Muscle of back (tissue), 11 donors: ENCODE results near the gene TRERF1. TPM values are rescaled to one million over a fixed set of nuclear protein-coding genes. Genes with fewer than 3 reads are reported as not detected.

Experiments
- DNase-seq, 3 donors: peaks; one replicate each; pipeline versions ENCODE4 v3.0.0 to v3.0.0-alpha.2; 2013
- polyA plus RNA-seq, 10 donors: library from polyadenylated mRNA; unstranded; fragments of 120-200 nt; gene quantifications; one replicate each; pipeline ENCODE4 v1.2.1, GENCODE V29; 2013; ENCODE audit not compliant: insufficient read length in 10 of 10

TRERF1 gene
- polyA plus RNA-seq, 10 donors = 7.1 to 12.6 (median 8.7) TPM

DNA sequence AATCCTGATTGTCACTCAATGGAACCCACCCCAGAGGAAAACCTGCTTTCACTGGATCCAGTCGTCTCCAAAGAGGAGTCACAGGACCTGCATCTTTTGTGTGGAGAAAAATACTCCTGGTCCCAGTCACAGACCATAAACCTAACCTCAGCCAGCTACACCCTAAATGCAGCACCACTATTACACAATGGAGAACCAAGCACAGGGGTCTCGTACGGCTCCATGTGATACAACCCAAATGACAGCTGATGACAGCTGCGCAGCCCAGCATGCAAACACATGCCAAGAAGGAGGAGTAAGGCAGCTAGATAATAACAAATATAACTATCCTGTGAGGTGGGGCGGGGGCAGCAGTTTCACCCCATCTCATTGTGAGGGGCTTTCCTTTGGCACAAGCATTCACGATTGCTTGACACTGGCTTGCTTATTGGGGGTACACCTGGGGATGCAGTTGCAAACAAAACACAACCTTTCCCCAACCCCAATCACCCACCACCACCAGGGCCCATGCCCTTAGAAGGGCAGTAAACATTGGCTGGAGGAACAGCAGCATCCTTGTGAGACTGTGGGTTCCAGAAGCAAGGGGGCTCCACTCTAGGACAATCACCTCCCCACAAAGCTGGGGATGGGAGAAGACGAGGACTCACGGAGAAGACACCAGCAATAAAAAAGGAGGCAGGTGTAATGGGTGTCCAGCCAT lies 51.5 kb downstream of the TRERF1 start:
- DNase-seq = peak in 2 of 3 donors; percentile 13 to 32

- no peak for DNase-seq
Measured at GRCh38 chr6:42396720-42397119, 55.0 kb downstream of the TRERF1 start.

GRCh38 chr6:42394881-42395620 lies 56.7 kb downstream of the TRERF1 start:
- no peak for DNase-seq

- no peak for DNase-seq
Measured at GRCh38 chr6:42394151-42394550, 57.6 kb downstream of the TRERF1 start.

GRCh38 chr6:42393339-42393738 lies 58.4 kb downstream of the TRERF1 start:
- DNase-seq = no peak

- no peak for DNase-seq
Measured at GRCh38 chr6:42392833-42393232, 58.9 kb downstream of the TRERF1 start.

DNA sequence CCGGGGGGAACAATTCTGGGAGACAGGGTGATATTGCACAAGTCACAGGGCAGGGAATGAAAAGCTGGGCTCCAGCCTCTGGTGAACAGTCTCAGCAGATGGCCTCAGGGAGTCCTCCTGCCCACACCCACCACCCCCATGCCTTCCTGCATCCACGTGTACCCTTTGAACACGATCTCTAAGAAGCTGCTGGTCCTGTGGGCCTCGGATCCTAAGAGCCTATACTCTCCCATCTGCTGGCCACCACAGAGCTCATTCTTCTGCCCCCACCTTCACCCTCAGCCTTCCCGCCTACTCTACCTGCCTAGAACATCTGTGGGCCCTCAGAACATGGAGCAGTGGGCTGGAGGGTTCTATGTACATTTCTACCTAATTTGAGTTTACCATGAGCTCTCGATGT lies 60.3 kb downstream of the TRERF1 start:
- no peak for DNase-seq

DNA sequence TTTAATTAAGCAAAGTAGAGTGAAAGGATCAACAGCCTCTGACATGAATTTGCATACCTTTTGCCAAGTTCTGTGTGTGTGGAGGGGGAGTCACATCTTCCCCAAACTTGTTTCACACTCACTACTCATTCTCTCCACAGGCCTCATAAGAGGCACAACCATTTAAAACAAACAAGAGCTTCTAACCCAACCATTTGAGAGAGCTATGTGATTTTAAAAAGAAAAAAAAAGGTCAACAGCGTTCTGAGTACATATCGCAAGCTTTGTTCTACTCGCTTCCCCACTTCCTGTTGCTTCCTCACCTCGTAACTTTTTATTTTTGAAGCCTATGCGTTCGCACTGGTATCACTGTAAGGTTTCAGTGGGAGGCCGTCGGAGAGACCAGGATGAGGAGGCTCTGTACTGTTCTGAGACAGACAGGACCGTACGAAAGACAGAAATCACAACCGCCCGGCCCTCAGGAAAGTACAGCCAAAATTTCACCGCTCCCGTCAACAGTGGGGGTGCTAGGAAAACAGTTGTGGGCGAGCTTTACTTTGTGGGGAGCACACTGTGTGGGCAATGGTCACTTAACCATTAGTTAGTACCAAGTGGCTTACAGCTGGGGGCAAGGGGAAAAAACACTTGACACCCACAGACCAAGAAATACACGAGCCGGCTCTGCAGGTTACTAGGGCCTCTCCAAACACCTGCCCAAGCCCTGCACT lies 61.3 kb downstream of the TRERF1 start:
- DNase-seq = no peak

DNA sequence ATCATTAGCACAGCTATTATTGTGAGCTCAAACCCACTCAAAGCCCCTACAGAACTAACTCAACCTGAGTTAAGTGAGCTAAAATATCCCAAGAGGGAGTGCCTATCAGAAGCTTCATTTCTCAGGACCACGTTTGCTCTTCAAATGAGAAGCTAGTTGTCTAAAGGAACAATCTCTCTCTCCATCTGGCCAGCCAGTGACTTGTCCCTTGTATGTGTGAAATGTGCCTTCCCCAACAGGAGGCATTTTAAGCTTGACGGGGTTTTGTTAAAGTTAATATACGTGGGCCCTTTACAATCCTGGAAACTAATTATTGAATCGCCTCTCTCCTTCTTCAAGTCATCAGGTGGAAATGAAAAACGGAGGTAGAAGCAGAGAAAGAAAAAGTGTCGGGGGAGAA lies 62.0 kb downstream of the TRERF1 start:
- no peak for DNase-seq

DNA sequence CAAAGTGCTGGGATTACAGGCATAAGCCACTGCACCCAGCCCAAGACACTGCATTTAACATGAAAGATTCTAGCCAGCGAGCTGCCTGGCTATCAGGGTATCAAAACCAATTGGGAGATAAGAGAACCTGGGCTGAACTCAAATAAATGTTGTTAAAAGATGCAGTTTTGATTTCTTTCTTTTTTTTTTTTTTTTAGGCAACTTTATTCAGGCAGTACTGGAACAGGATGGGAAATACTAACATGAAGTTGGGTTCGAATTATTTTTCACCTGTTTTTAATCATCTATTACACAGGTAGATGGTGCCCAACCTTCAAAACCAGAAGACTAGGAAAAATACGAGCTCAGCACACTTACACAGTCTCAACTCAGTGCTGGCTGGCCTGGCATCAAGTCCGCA lies 63.7 kb downstream of the TRERF1 start:
- no peak for DNase-seq

DNA sequence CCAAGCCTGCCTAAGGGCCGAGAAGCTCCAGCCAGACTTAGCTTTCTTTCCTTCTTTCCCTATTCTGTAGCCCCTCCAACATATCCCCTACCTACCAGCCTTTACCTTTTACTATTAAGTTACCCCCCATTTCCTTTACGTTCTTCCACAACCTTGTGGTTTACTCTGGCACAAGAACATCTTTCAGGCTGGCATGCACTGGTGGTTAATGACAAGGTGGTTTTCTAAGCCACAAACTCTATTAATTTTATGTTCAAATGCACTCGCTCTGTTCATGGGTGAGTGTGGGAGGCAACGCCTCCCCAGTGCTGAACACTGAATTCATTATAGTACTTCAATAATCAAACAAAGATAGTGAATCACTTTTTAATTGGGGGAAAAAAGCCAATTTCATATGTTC lies 64.4 kb downstream of the TRERF1 start:
- no peak for DNase-seq

DNA sequence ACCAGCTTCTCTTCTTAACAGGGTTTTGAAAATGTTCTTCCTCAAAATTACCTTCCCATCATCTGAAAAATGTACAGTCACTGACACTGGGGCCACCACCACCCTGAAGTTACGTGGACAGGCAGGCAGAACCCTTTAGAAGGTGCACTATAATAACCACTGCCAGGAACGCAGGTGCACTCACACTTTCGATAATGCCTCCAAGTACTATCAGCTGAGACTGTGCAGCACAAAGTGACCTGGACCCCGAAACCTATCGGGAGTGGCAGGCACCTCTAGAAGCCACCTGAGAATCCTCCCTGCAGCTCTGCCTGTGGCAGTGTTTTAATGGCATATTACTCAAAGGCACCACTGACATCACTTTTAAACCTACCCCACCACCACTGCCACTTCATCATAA lies 66.4 kb downstream of the TRERF1 start:
- DNase-seq = no peak

DNA sequence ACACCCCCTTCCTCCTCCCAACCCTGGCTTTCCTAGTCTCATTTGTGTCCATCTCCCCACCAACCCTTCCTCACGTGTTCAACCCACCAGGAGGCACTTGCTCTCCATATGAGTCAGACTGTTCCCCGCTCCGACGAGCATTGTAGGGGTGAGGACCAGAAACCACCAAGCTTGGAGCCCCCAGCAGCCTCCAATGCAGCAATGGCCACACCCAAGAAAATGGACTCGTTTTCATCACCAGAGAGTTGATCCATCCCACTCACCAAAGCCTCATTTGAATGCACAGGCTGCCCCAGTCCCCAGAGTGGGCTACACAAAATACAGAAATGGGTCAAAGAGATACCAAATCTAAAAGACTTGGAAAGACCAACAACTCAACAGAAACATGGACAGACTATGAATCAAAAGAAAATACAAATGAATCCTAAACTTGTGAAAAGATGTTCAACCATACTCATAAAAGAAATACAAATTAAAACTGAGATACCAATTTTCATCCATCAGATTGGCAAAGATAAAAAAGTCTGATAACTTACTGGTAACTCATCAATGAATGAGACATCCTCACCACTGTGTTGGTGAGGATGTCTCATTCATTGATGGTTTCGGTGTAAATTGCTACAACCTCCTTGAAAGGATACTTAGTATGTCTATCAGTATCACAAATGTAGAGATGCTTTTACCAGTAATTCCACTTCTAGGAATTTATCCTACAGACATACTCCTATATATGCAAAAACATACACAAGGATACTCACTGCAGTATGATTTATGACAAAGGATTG lies 68.1 kb downstream of the TRERF1 start:
- DNase-seq = no peak

GRCh38 chr6:42381850-42382249 lies 69.9 kb downstream of the TRERF1 start:
- no peak for DNase-seq

GRCh38 chr6:42380228-42380979 lies 71.3 kb downstream of the TRERF1 start:
- no peak for DNase-seq

DNA sequence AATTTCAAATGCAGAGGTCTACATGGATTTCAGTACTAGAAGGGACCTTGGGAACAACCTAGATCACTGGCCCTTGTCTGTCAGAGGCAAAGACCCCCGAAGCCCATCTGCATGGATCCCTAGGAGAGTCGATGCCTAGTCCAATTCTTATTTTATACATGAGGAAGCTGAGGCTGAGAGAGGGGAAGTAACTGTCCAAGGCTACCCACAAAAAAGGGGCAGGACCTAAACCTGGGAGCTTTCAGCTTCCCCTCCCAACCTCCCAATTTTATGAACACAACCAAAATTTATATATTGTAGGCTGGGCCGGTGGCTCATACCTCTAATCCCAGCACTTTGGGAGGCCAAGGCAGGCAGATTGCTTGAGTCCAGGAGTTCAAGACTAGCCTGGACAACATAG lies 73.2 kb downstream of the TRERF1 start:
- DNase-seq = no peak

DNA sequence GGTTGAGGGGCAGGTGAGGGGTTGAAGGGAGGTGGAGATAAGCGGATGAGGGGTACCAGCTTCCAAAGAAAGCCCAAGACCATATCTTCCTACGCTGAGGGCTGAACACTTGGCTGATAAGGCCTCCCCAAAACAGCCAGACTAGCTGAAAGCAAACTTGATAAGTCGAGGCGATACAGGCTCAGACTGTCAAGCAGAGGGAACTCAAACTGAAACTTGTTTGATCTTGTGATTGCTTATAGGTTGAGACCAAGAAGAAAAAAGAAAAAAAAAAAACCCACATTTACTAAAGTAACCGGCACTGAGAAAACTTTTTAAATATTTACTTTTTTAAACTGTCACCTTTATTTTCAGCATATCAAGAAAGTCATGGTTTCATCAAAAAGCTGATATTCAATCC lies 73.6 kb downstream of the TRERF1 start:
- DNase-seq = no peak

DNA sequence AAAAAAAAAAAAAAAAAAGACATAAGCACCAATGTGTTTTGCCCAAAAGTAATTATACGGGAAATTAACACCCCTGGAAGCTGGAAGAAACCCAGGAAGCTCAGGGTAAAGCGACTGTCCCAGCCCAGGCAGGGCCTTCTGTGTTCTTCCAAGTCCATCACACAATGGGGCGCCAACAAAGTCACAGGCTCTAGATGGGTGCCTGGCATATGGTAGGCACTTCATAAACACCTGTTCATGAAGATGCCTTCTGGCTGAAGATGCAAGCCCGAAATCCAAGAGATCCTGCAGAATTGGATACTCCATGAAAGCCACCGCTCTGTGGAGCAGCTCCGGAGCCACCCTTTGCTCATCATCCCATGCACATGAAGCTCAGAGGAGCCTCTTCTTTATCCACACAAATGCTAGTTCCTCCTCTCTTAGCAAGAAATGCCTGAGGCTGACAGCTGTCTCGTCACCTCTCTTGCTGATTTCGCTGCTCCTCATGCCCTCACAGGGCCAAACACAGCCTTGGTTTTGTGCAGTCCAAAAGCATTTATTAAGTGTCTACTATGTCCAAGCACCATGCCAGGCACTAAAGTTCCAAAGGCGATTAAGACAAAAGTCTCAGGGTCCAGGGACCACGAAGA lies 76.6 kb downstream of the TRERF1 start:
- DNase-seq = no peak

DNA sequence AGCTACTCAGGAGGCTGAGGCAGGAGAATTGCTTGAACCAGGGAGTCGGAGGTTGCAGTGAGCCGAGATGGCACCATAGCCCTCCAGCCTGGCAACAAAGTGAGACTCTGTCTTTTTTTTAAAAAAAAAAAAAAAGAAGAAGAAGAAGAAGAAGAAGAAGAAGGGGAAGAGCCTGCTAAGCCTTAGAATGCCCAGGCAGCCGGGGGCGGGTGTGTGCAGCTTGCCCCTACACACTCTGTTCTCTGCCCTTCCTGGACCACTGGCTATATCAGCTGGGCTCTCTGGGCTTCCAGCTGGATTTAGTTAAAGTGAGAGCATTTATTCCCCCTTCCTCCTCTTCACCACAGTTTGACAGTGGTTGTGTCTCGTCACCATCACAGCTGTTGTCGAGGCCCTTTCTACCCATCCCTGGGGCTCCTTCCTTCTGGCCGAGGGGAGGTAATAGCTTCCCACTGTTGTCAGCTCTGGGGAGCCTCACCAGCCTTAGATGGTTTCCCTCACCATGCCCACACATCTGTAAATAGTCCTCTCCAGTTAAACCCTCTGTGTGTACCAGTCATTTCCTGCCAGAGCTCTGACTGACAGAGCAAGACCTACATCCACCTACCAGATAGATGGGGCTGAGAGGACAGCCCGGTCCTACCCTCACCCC lies 77.6 kb downstream of the TRERF1 start:
- DNase-seq = no peak

DNA sequence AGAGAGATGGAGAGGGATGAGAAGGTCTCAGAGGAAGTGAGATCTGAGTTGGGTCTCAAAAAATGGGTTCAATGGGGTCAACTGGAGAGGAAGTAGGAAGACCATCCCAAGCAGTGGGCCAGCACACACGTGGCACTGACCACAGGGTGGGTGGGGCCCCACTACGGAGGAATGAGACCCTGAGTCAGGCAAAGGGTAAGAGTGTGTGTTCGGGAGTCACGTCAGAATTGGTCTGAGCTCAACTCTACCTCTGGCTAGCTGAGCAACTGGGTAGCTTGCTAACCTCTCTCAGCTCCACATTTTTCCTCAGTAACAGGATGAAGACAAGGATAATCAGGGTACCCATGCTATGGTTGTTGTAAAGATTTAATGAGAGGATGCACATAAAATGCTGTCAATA lies 79.0 kb downstream of the TRERF1 start:
- DNase-seq = no peak
